HepG2 (cell line): ENCODE measurements around the gene DRC7. TPM values are rescaled to one million over a fixed set of nuclear protein-coding genes. Genes with fewer than 3 reads are reported as not detected.
A peak's percentile ranks its signal among the peaks of the same experiment; 100 is the strongest.

ENCODE experiments used
- FOSL1 ChIP-seq: sonication (generic); formaldehyde crosslinking; IDR thresholded peaks from 2 replicates; pipeline ENCODE4 v1.9.0; 2021; ENCODE audit warnings: missing genetic modification reagents, borderline replicate concordance
- HINFP ChIP-seq: sonication (generic); formaldehyde crosslinking; IDR thresholded peaks from 2 replicates; pipeline ENCODE4 v1.4.0; 2020; ENCODE audit warnings: low read depth, mild to moderate bottlenecking, missing genetic modification reagents
- HOXA3 ChIP-seq: sonication (generic); formaldehyde crosslinking; IDR thresholded peaks from 2 replicates; pipeline ENCODE4 v1.5.0; 2020; ENCODE audit warnings: missing genetic modification reagents
- KAT8 ChIP-seq: IDR thresholded peaks from 2 replicates; pipeline ENCODE4 v1.6.1; 2016; ENCODE audit warnings: missing genetic modification reagents, missing compliant biosample characterization
- MAZ ChIP-seq, 2 experiments: sonication (generic) in 1 of 2; formaldehyde crosslinking in 1 of 2; IDR thresholded peaks; 2 replicates each; pipeline versions ENCODE4 v1.5.0 to v1.6.1; 2012 to 2020; ENCODE audit warnings: low read depth in 2 of 2, mild to moderate bottlenecking in 2 of 2, borderline replicate concordance in 1 of 2, improper control_type of control experiment in 1 of 2, low read length in 1 of 2, missing genetic modification reagents in 1 of 2, moderate library complexity in 1 of 2
- NFIC ChIP-seq: IDR thresholded peaks from 2 replicates; pipeline ENCODE4 v1.6.1; 2012; ENCODE audit warnings: mild to moderate bottlenecking, low read length, inconsistent platforms
- REL ChIP-seq: sonication (generic); formaldehyde crosslinking; conservative IDR thresholded peaks from 2 replicates; pipeline ENCODE4 v1.8.0; 2022; ENCODE audit warnings: mild to moderate bottlenecking, missing genetic modification reagents, moderate library complexity
- SMAD1 ChIP-seq: sonication (generic); formaldehyde crosslinking; IDR thresholded peaks from 2 replicates; pipeline ENCODE4 v1.4.0; 2020; ENCODE audit warnings: missing genetic modification reagents, low read depth, mild to moderate bottlenecking, borderline replicate concordance
- SP5 ChIP-seq: IDR thresholded peaks from 2 replicates; pipeline ENCODE4 v1.6.1; 2016; ENCODE audit warnings: low read depth, borderline replicate concordance
- TEAD3 ChIP-seq: optimal IDR thresholded peaks from 2 replicates; pipeline ENCODE3; 2016; ENCODE audit warnings: borderline replicate concordance
- THYN1 ChIP-seq: sonication (generic); formaldehyde crosslinking; IDR thresholded peaks from 2 replicates; pipeline ENCODE4 v1.8.1; 2023; ENCODE audit warnings: low read depth, mild to moderate bottlenecking, moderate library complexity, missing genetic modification reagents, borderline replicate concordance
- ZNF18 ChIP-seq: sonication (generic); formaldehyde crosslinking; IDR thresholded peaks from 2 replicates; pipeline ENCODE4 v1.8.0; 2022; ENCODE audit warnings: mild to moderate bottlenecking, missing genetic modification reagents; ENCODE audit not compliant: insufficient replicate concordance
- ZNF205 ChIP-seq: IDR thresholded peaks from 2 replicates; pipeline ENCODE4 v1.6.1; 2018; ENCODE audit warnings: missing biosample characterization, missing genetic modification reagents
- ZNF225 ChIP-seq: sonication (generic); formaldehyde crosslinking; IDR thresholded peaks from 2 replicates; pipeline ENCODE4 v1.4.0; 2020; ENCODE audit warnings: mild to moderate bottlenecking, missing genetic modification reagents
- ZNF274 ChIP-seq: sonication (generic); formaldehyde crosslinking; IDR thresholded peaks from 2 replicates; pipeline ENCODE4 v1.5.1; 2020; ENCODE audit warnings: mild to moderate bottlenecking, missing genetic modification reagents
- ZNF292 ChIP-seq: sonication (generic); formaldehyde crosslinking; IDR thresholded peaks from 2 replicates; pipeline ENCODE4 v1.8.1; 2022; ENCODE audit warnings: mild to moderate bottlenecking, low read depth, missing genetic modification reagents, borderline replicate concordance
- ZNF354B ChIP-seq: sonication (generic); formaldehyde crosslinking; IDR thresholded peaks from 2 replicates; pipeline ENCODE4 v1.8.0; 2022; ENCODE audit warnings: mild to moderate bottlenecking, missing genetic modification reagents
- ZNF678 ChIP-seq: sonication (generic); formaldehyde crosslinking; IDR thresholded peaks from 2 replicates; pipeline ENCODE4 v1.4.0; 2020; ENCODE audit warnings: mild to moderate bottlenecking, missing genetic modification reagents
- polyA plus RNA-seq, 8 experiments: library from polyadenylated mRNA; depleted of rRNA in 3 of 8; stranded (reverse) in 7 of 8; unstranded in 1 of 8; fragments of >200 nt; fragmentation: Illumina TruSeq in 4 of 8; extraction: Trizol in 4 of 8; gene quantifications; 2 replicates each; pipeline versions ENCODE4 v1.2.1 to v1.2.3, GENCODE V29; 2011 to 2016; ENCODE audit warnings: low read depth in 4 of 8, missing spikeins in 1 of 8, mixed read lengths in 1 of 8; ENCODE audit not compliant: insufficient read depth in 1 of 8
- total RNA-seq, 5 experiments: library from RNA; depleted of rRNA; stranded (reverse); fragments of >200 nt; fragmentation: Illumina TruSeq; extraction: Trizol; gene quantifications; 2 replicates each; pipeline ENCODE4 v1.2.3, GENCODE V29; 2016; ENCODE audit warnings: low read depth in 1 of 5
- TF ChIP-seq, protein P1 (sequence below): sonication (generic); formaldehyde crosslinking; IDR thresholded peaks from 2 replicates; pipeline ENCODE4 v1.4.0; 2020; ENCODE audit warnings: missing genetic modification reagents, borderline replicate concordance
- TF ChIP-seq, protein P2 (sequence below): sonication (generic); formaldehyde crosslinking; IDR thresholded peaks from 2 replicates; pipeline ENCODE4 v1.5.0; 2020; ENCODE audit warnings: missing genetic modification reagents
- TF ChIP-seq, protein P3 (sequence below): IDR thresholded peaks from 2 replicates; pipeline ENCODE4 v1.6.1; 2016; ENCODE audit warnings: missing compliant biosample characterization, missing genetic modification reagents, borderline replicate concordance
- TF ChIP-seq, protein P4 (sequence below): sonication (generic); formaldehyde crosslinking; IDR thresholded peaks from 2 replicates; pipeline ENCODE4 v1.5.0; 2020; ENCODE audit warnings: missing genetic modification reagents

The DRC7 gene
- total and polyA plus RNA-seq, 2 of the 13 experiments (the other 11 are each of a cell fraction or from before 2014, with no cell fraction given): 2.7 to 3.4 TPM

GRCh38 chr16:57661510-57661909, 33.1 kb upstream of the DRC7 start (continued):
- TF ChIP-seq, protein P1, sequence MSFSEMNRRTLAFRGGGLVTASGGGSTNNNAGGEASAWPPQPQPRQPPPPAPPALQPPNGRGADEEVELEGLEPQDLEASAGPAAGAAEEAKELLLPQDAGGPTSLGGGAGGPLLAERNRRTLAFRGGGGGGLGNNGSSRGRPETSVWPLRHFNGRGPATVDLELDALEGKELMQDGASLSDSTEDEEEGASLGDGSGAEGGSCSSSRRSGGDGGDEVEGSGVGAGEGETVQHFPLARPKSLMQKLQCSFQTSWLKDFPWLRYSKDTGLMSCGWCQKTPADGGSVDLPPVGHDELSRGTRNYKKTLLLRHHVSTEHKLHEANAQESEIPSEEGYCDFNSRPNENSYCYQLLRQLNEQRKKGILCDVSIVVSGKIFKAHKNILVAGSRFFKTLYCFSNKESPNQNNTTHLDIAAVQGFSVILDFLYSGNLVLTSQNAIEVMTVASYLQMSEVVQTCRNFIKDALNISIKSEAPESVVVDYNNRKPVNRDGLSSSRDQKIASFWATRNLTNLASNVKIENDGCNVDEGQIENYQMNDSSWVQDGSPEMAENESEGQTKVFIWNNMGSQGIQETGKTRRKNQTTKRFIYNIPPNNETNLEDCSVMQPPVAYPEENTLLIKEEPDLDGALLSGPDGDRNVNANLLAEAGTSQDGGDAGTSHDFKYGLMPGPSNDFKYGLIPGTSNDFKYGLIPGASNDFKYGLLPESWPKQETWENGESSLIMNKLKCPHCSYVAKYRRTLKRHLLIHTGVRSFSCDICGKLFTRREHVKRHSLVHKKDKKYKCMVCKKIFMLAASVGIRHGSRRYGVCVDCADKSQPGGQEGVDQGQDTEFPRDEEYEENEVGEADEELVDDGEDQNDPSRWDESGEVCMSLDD: no peak
- TF ChIP-seq ZNF678 (CRISPR knock-in tag) (no peak), ZNF354B (CRISPR knock-in tag) (no peak), ZNF274 (CRISPR knock-in tag) (no peak), SMAD1 (CRISPR knock-in tag) (no peak), ZNF18 (CRISPR knock-in tag) (no peak), ZNF205 (CRISPR knock-in tag) (no peak), HINFP (CRISPR knock-in tag) (no peak), FOSL1 (no peak), NFIC (no peak), THYN1 (CRISPR knock-in tag) (no peak), TEAD3 (CRISPR knock-in tag) (no peak), REL (CRISPR knock-in tag) (no peak), ZNF292 (CRISPR knock-in tag) (peak; percentile 48; the same call in 1 of the 2 replicates), SP5 (CRISPR knock-in tag) (no peak), ZNF225 (no peak), MAZ (IDR thresholded peaks at IDR 0.05; ENCODE audit: borderline replicate concordance, low read depth, low read length) (no peak), MAZ (CRISPR knock-in tag; IDR thresholded peaks at IDR 0.05; ENCODE audit: low read depth) (no peak), HOXA3 (CRISPR knock-in tag) (no peak), KAT8 (CRISPR knock-in tag) (no peak)
- TF ChIP-seq, protein P2, sequence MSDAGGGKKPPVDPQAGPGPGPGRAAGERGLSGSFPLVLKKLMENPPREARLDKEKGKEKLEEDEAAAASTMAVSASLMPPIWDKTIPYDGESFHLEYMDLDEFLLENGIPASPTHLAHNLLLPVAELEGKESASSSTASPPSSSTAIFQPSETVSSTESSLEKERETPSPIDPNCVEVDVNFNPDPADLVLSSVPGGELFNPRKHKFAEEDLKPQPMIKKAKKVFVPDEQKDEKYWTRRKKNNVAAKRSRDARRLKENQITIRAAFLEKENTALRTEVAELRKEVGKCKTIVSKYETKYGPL (CRISPR knock-in tag): no peak
- TF ChIP-seq, protein P3, sequence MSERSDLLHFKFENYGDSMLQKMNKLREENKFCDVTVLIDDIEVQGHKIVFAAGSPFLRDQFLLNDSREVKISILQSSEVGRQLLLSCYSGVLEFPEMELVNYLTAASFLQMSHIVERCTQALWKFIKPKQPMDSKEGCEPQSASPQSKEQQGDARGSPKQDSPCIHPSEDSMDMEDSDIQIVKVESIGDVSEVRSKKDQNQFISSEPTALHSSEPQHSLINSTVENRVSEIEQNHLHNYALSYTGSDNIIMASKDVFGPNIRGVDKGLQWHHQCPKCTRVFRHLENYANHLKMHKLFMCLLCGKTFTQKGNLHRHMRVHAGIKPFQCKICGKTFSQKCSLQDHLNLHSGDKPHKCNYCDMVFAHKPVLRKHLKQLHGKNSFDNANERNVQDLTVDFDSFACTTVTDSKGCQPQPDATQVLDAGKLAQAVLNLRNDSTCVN (CRISPR knock-in tag): 0 out of 2 replicates have a peak, but pooled peaks have one; percentile 1
- TF ChIP-seq, protein P4, sequence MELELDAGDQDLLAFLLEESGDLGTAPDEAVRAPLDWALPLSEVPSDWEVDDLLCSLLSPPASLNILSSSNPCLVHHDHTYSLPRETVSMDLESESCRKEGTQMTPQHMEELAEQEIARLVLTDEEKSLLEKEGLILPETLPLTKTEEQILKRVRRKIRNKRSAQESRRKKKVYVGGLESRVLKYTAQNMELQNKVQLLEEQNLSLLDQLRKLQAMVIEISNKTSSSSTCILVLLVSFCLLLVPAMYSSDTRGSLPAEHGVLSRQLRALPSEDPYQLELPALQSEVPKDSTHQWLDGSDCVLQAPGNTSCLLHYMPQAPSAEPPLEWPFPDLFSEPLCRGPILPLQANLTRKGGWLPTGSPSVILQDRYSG (CRISPR knock-in tag): no peak
